Panc1 (cell line): ENCODE data around the gene PTPRE. TPM values are rescaled to one million over a fixed set of nuclear protein-coding genes. Genes with fewer than 3 reads are reported as not detected.
A peak's percentile ranks its signal among the peaks of the same experiment; 100 is the strongest.

Experiments
- ATAC-seq: fragments of 200-7000 bp; cut with Tn5 transposase; 2 replicates; pipeline ENCODE4 v1.9.1; 2020; ENCODE audit warnings: mild to moderate bottlenecking, moderate library complexity
- BruUV-seq: library from RNA; stranded (reverse); fragments of 400-500 nt; replicated peaks from 2 replicates; lab custom pipeline; 2021; lab: Mats Ljungman, UMichigan
- CTCF ChIA-PET: fragments of 300-600 bp; sonication (Branson Sonifier 250); formaldehyde crosslinking; loops from one replicate; lab custom pipeline; 2022; ENCODE audit warnings: antibody characterized with exemption; lab: Charles Lee
- POLR2A ChIA-PET: fragments of 300-600 bp; sonication (Branson Sonifier 250); formaldehyde crosslinking; loops from one replicate; lab custom pipeline; 2022; ENCODE audit warnings: antibody characterized with exemption; lab: Charles Lee
- DNase-seq: peaks from one replicate; pipeline ENCODE4 v3.0.0-alpha.2; 2010; ENCODE audit warnings: low read depth, low spot score
- H3K27ac ChIP-seq: 2 replicates; pipeline ENCODE4 v1.5.1; 2011; ENCODE audit warnings: mild to moderate bottlenecking, low read length, inconsistent platforms
- H3K27me3 ChIP-seq: fragments of 200-500 bp; sonication (Bioruptor generic); 2 replicates; pipeline ENCODE4 v1.6.0; 2014; ENCODE audit warnings: low read length, inconsistent platforms; ENCODE audit not compliant: control insufficient read depth, insufficient read depth
- H3K36me3 ChIP-seq: fragments of 200-500 bp; sonication (Bioruptor generic); 2 replicates; pipeline ENCODE4 v1.5.1; 2014; ENCODE audit warnings: inconsistent platforms, mild to moderate bottlenecking, low read length, moderate library complexity; ENCODE audit not compliant: control insufficient read depth, insufficient read depth
- H3K4me1 ChIP-seq: 2 replicates; pipeline ENCODE4 v1.5.1; 2011; ENCODE audit warnings: inconsistent platforms, mild to moderate bottlenecking, low read length, moderate library complexity; ENCODE audit not compliant: control insufficient read depth, insufficient read depth
- H3K4me3 ChIP-seq, 2 experiments: 2 replicates each; pipeline ENCODE4 v1.5.1; 2011 to 2012; ENCODE audit warnings: low read depth in 2 of 2, low read length in 2 of 2, mild to moderate bottlenecking in 2 of 2, inconsistent platforms in 1 of 2, moderate library complexity in 1 of 2
- H3K9me3 ChIP-seq: fragments of 200-500 bp; sonication (Bioruptor generic); 2 replicates; pipeline ENCODE4 v1.5.1; 2014; ENCODE audit warnings: low read depth, mild to moderate bottlenecking, inconsistent platforms, low read length, moderate library complexity; ENCODE audit not compliant: control insufficient read depth, insufficient read depth
- POLR2AphosphoS5 ChIP-seq: IDR thresholded peaks from 2 replicates; pipeline ENCODE4 v1.6.1; 2012; ENCODE audit warnings: mild to moderate bottlenecking, low read depth, low read length, moderate library complexity
- SIN3A ChIP-seq: IDR thresholded peaks from 2 replicates; pipeline ENCODE4 v1.6.1; 2012; ENCODE audit warnings: low read depth, mild to moderate bottlenecking, low read length, moderate library complexity, borderline replicate concordance; ENCODE audit not compliant: insufficient read depth
- TCF7L2 ChIP-seq: IDR thresholded peaks from 2 replicates; pipeline ENCODE4 v1.6.1; 2011; ENCODE audit warnings: mild to moderate bottlenecking, low read depth, low read length, inconsistent platforms
- in situ Hi-C: cut with HindIII; loops from 2 replicates; pipeline ENCODE4 v1.10.0; 2016; ENCODE audit warnings: low sequenced_read_pairs, low pct_unique_long_range_greater_than_20kb
- intact Hi-C: fragments of 100-400 bp; cut with micrococcal nuclease; formaldehyde crosslinking; loops from one replicate; pipeline ENCODE4 v1.10.0; 2022; ENCODE audit not compliant: unreplicated experiment
- total RNA-seq: library from RNA; stranded (reverse); gene quantifications from one replicate; pipeline ENCODE4 v1.2.1, GENCODE V29; 2021; ENCODE audit not compliant: unreplicated experiment
- TF ChIP-seq, protein P1 (sequence below), 2 experiments: IDR thresholded peaks; 2 replicates each; pipeline ENCODE4 v1.6.1; 2011 to 2012; ENCODE audit warnings: low read depth in 2 of 2, control low read depth in 1 of 2, low read length in 1 of 2, mild to moderate bottlenecking in 1 of 2, moderate library complexity in 1 of 2; ENCODE audit not compliant: insufficient read depth in 1 of 2
- TF ChIP-seq, protein P2 (sequence below): fragments of 450-650 bp; IDR thresholded peaks from 2 replicates; pipeline ENCODE4 v1.5.1; 2017; ENCODE audit warnings: mild to moderate bottlenecking

The PTPRE gene
- total RNA-seq, 1 experiment from 2014 or later: 0.44 TPM

DNA sequence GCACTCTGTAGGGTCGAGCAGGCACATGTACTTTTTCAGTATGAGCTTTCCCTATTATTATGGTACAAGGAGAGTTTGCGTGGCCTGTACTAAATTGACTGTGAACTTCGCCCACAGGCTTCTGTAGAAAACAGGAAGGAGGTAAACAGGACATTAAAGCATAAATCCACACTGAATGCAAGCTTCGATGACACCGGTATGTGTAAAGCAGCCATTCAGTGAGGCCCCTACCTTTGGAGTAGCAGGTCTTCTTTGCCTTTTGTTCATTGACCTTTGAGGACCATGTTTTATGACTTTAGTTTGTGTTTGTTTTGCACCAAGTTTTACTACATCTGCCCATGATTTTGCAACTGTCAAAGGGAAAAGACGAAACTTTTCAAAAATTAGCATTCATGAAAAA lies 204.8 kb downstream of the PTPRE start:
- in situ Hi-C loops (no loop called here), intact Hi-C loops (no loop called here)
- Histone ChIP-seq H3K9me3 (no peaks in the 10 kb centered on the region), H3K36me3 (peaks cover 85% of the 10 kb centered on the region), H3K27ac (no peak overlapping the region), H3K27me3 (no peaks in the 10 kb centered on the region), H3K4me3 (no peak overlapping the region), H3K4me1 (no peaks in the 10 kb centered on the region)
- ATAC-seq: no peak
- ChIA-PET POLR2A (no interaction called here), CTCF (interaction anchor here (0.7 kb wide), 1 partner anchor 228 kb away, joined by 4 read pairs; no protein-coding TSS in a partner anchor)
- TF ChIP-seq, protein P1, sequence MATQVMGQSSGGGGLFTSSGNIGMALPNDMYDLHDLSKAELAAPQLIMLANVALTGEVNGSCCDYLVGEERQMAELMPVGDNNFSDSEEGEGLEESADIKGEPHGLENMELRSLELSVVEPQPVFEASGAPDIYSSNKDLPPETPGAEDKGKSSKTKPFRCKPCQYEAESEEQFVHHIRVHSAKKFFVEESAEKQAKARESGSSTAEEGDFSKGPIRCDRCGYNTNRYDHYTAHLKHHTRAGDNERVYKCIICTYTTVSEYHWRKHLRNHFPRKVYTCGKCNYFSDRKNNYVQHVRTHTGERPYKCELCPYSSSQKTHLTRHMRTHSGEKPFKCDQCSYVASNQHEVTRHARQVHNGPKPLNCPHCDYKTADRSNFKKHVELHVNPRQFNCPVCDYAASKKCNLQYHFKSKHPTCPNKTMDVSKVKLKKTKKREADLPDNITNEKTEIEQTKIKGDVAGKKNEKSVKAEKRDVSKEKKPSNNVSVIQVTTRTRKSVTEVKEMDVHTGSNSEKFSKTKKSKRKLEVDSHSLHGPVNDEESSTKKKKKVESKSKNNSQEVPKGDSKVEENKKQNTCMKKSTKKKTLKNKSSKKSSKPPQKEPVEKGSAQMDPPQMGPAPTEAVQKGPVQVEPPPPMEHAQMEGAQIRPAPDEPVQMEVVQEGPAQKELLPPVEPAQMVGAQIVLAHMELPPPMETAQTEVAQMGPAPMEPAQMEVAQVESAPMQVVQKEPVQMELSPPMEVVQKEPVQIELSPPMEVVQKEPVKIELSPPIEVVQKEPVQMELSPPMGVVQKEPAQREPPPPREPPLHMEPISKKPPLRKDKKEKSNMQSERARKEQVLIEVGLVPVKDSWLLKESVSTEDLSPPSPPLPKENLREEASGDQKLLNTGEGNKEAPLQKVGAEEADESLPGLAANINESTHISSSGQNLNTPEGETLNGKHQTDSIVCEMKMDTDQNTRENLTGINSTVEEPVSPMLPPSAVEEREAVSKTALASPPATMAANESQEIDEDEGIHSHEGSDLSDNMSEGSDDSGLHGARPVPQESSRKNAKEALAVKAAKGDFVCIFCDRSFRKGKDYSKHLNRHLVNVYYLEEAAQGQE (IDR thresholded peaks at IDR 0.05; ENCODE audit: insufficient read depth in 1 of 2, low read depth in 2 of 2, low read length in 1 of 2): no peak
- TF ChIP-seq, protein P2, sequence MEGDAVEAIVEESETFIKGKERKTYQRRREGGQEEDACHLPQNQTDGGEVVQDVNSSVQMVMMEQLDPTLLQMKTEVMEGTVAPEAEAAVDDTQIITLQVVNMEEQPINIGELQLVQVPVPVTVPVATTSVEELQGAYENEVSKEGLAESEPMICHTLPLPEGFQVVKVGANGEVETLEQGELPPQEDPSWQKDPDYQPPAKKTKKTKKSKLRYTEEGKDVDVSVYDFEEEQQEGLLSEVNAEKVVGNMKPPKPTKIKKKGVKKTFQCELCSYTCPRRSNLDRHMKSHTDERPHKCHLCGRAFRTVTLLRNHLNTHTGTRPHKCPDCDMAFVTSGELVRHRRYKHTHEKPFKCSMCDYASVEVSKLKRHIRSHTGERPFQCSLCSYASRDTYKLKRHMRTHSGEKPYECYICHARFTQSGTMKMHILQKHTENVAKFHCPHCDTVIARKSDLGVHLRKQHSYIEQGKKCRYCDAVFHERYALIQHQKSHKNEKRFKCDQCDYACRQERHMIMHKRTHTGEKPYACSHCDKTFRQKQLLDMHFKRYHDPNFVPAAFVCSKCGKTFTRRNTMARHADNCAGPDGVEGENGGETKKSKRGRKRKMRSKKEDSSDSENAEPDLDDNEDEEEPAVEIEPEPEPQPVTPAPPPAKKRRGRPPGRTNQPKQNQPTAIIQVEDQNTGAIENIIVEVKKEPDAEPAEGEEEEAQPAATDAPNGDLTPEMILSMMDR: no peak
- no peak for TF ChIP-seq TCF7L2
- no peak for TF ChIP-seq POLR2AphosphoS5
- TF ChIP-seq SIN3A: no peak
- no peak for DNase-seq
- TSS peak; percentile 4 for BruUV-seq

DNA sequence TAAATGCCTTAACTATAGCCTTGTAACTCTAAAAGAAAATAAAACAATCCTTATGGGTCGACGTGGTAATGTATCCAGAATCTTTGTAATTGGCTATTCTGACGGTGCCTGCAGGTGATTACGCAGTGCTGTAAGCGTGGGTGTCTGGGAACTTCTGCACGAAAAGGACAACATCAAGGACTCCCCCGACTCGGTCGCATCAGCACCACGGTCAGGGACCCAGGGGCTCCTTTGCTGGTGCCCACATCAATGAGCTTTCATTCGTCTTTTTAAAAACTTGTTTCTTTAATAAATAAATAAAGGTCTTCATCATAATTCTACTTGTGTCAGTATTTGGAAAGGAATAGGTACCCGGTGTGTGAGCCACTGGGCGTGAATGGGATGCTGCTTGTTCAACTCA lies 206.1 kb downstream of the PTPRE start:
- in situ Hi-C loops (no loop called here), intact Hi-C loops (no loop called here)
- TF ChIP-seq SIN3A: no peak
- TF ChIP-seq, protein P1 (IDR thresholded peaks at IDR 0.05; ENCODE audit: insufficient read depth in 1 of 2, low read depth in 2 of 2, low read length in 1 of 2): peak; percentile 73 to 74
- Histone ChIP-seq H3K27me3 (no peaks in the 10 kb centered on the region), H3K4me3 (no peak overlapping the region), H3K36me3 (peaks cover 90% of the 10 kb centered on the region), H3K9me3 (no peaks in the 10 kb centered on the region), H3K27ac (no peak overlapping the region), H3K4me1 (no peaks in the 10 kb centered on the region)
- DNase-seq (no peak), ATAC-seq (no peak)
- CTCF ChIA-PET: no interaction called here
- BruUV-seq: no TSS peak
- POLR2A ChIA-PET: no interaction called here
